K562 (cell line): ENCODE data around the gene PREX1. TPM values are rescaled to one million over a fixed set of nuclear protein-coding genes. Genes with fewer than 3 reads are reported as not detected.

ENCODE experiments used
- ATAC-seq: fragments of 200-7000 bp; cut with Tn5 transposase; 3 replicates; pipeline ENCODE4 v1.9.1; 2020; ENCODE audit warnings: moderate library complexity
- BruUV-seq: library from RNA; stranded (reverse); fragments of 400-500 nt; replicated peaks from 2 replicates; lab custom pipeline; 2021; lab: Mats Ljungman, UMichigan
- CTCF ChIA-PET: fragments of 300-600 bp; formaldehyde crosslinking; extraction: SDS; loops from one replicate; lab custom pipeline; 2021; ENCODE audit warnings: low intra/inter-chr PET ratio; lab: Yijun Ruan, JAX
- POLR2A ChIA-PET: fragments of 300-600, 350-650 bp; sonication (Branson Sonifier 250); formaldehyde crosslinking; extraction: SDS; loops from one replicate; lab custom pipeline; 2021; ENCODE audit warnings: antibody characterized with exemption, inconsistent platforms; lab: Yijun Ruan, JAX
- DNase-seq, 4 experiments: peaks; one replicate each; pipeline versions ENCODE4 v3.0.0 to v3.0.0-alpha.2; 2011 to 2018; ENCODE audit warnings: low spot score in 3 of 4, mixed read lengths in 3 of 4; ENCODE audit errors: extremely low read depth in 1 of 4
- FAIRE-seq: peaks from 2 replicates; lab custom pipeline; 2011; peaks lifted over from hg19 to GRCh38; lab: Jason Lieb, UNC
- H2AFZ ChIP-seq: 2 replicates; pipeline ENCODE4 v1.6.0; 2011; ENCODE audit warnings: low read depth, low read length, control low read depth, inconsistent platforms
- H3K27ac ChIP-seq: fragments of 200-600 bp; 3 replicates; pipeline ENCODE4 v1.8.0; 2011; ENCODE audit warnings: low read depth, mild to moderate bottlenecking, control low read depth, inconsistent platforms, low read length, moderate library complexity, mixed read lengths; ENCODE audit errors: extremely low read depth
- H3K27me3 ChIP-seq, 2 experiments: fragments of 300-600 bp in 1 of 2; 2 replicates in 1 of 2; 3 replicates in 1 of 2; pipeline versions ENCODE4 v1.6.0 to v1.8.0; 2011; ENCODE audit warnings: inconsistent platforms in 2 of 2, low read length in 2 of 2, mild to moderate bottlenecking in 1 of 2, mixed read lengths in 1 of 2, moderate library complexity in 1 of 2; ENCODE audit not compliant: control insufficient read depth in 2 of 2, insufficient read depth in 2 of 2
- H3K36me3 ChIP-seq: fragments of 300-600 bp; 3 replicates; pipeline ENCODE4 v1.8.0; 2011; ENCODE audit warnings: mild to moderate bottlenecking, low read length, inconsistent platforms; ENCODE audit not compliant: control insufficient read depth, insufficient read depth
- H3K4me1 ChIP-seq, 2 experiments: fragments of 200-600 bp in 1 of 2; replicated peaks in 1 of 2; 2 replicates in 1 of 2; 3 replicates in 1 of 2; pipeline versions ENCODE4 v1.5.1 to v1.8.0; 2011; ENCODE audit warnings: inconsistent platforms in 2 of 2, low read length in 2 of 2, mild to moderate bottlenecking in 1 of 2, mixed read lengths in 1 of 2, moderate library complexity in 1 of 2; ENCODE audit not compliant: control insufficient read depth in 2 of 2, insufficient read depth in 2 of 2
- H3K4me2 ChIP-seq: 2 replicates; pipeline ENCODE4 v1.6.1; 2011; ENCODE audit warnings: low read length, control low read depth, inconsistent platforms, mixed read lengths; ENCODE audit not compliant: insufficient read depth
- H3K4me3 ChIP-seq: fragments of 200-600 bp; sonication (generic), shearing (Covaris generic); 2 replicates; pipeline ENCODE4 v1.5.1; 2016; ENCODE audit warnings: control low read depth, inconsistent platforms
- H3K79me2 ChIP-seq: fragments of 200-600 bp; 3 replicates; pipeline ENCODE4 v1.8.0; 2011; ENCODE audit warnings: low read length, inconsistent platforms; ENCODE audit not compliant: control insufficient read depth, insufficient read depth
- H3K9ac ChIP-seq, 2 experiments: 2 replicates each; pipeline versions ENCODE4 v1.6.0 to v1.6.1; 2011; ENCODE audit warnings: low read depth in 2 of 2, low read length in 2 of 2, control low read depth in 1 of 2, inconsistent platforms in 1 of 2, mild to moderate bottlenecking in 1 of 2, mixed read lengths in 1 of 2; ENCODE audit not compliant: insufficient read depth in 1 of 2
- H3K9me1 ChIP-seq: one replicate; pipeline ENCODE4 v1.6.0; 2011; ENCODE audit warnings: inconsistent platforms, mild to moderate bottlenecking, low read length, moderate library complexity; ENCODE audit not compliant: control insufficient read depth, insufficient read depth
- H3K9me3 ChIP-seq: replicated peaks from 2 replicates; pipeline ENCODE4 v1.5.1; 2011; ENCODE audit warnings: low read depth, low read length, inconsistent platforms; ENCODE audit not compliant: control insufficient read depth, insufficient read depth
- H4K20me1 ChIP-seq: replicated peaks from 2 replicates; pipeline ENCODE4 v1.6.1; 2011; ENCODE audit warnings: low read length, inconsistent platforms, mixed read lengths; ENCODE audit not compliant: control insufficient read depth, insufficient read depth
- HMG20A ChIP-seq: fragments of 450-650 bp; formaldehyde crosslinking; conservative IDR thresholded peaks from 2 replicates; pipeline ENCODE4 v1.4.0; 2020; ENCODE audit warnings: mild to moderate bottlenecking, mixed read lengths
- WGBS: fragments of 100-300 bp; shearing (Covaris generic); methylation state at CpG from one replicate; pipeline ENCODE4 v1.1.6; 2016; ENCODE audit warnings: low coverage, mixed read lengths; ENCODE audit not compliant: insufficient coverage; ENCODE audit errors: missing lambda C conversion rate; 5-methylcytosine and 5-hydroxymethylcytosine counted together
- in situ Hi-C: fragments of 300-500 bp; cut with MboI; formaldehyde crosslinking; loops from 4 replicates; pipeline ENCODE4 v1.15.0; 2018; ENCODE audit warnings: inconsistent platforms, mixed read lengths
- intact Hi-C: fragments of 100-400 bp; cut with micrococcal nuclease; formaldehyde crosslinking; loops from 2 replicates; pipeline ENCODE4 v1.14.2; 2022
- polyA plus RNA-seq, 8 experiments: library from polyadenylated mRNA; depleted of rRNA in 4 of 8; stranded (reverse) in 5 of 8; unstranded in 3 of 8; fragments of >200 nt; fragmentation: Nextera tagmentation in 2 of 8; fragmentation: Illumina TruSeq in 1 of 8; extraction: Ambion mirVana in 2 of 8; extraction: Trizol in 1 of 8; gene quantifications; 2 replicates each; pipeline versions ENCODE4 v1.2.1 to v1.2.3, GENCODE V29; 2011 to 2014; ENCODE audit warnings: inconsistent platforms in 1 of 8, missing spikeins in 1 of 8
- total RNA-seq, 7 experiments: library from RNA; depleted of rRNA in 6 of 7; stranded (reverse); fragments of >200 nt in 6 of 7; fragmentation: Illumina TruSeq in 2 of 7; extraction: Trizol in 2 of 7; gene quantifications; 2 replicates each; pipeline versions ENCODE4 v1.2.1 to v1.2.3, GENCODE V29; 2011 to 2021; ENCODE audit warnings: low replicate concordance in 1 of 7
- TF ChIP-seq, protein P1 (sequence below), 3 experiments: fragments of 200-800 bp in 1 of 3; fragments of 250-450 bp in 1 of 3; fragments of 450-650 bp in 1 of 3; sonication (Bioruptor Pico) in 1 of 3; sonication (Bioruptor generic) in 1 of 3; formaldehyde crosslinking in 1 of 3; IDR thresholded peaks; 2 replicates each; pipeline versions ENCODE4 v1.6.1 to v1.8.0; 2016 to 2022; ENCODE audit warnings: mild to moderate bottlenecking in 2 of 3, missing genetic modification characterization in 2 of 3, missing compliant biosample characterization in 1 of 3, moderate library complexity in 1 of 3

Gene PREX1
- total and polyA plus RNA-seq, 9 of the 15 experiments (the other 6 are each of a cell fraction or from before 2014, with no cell fraction given): 0.37 to 10.4 (median 4.8) TPM

GRCh38 chr20:48601798-48602197 is 226.0 kb downstream of the PREX1 start:
- Histone ChIP-seq H2AFZ (no peak overlapping the region), H3K36me3 (no peaks in the 10 kb centered on the region), H3K9me3 (no peaks in the 10 kb centered on the region), H3K27me3 (peaks cover 8 to 54% of the 10 kb centered on the region in 2 experiments; a peak in 4 of 5 replicates), H3K9ac (no peak overlapping the region), H4K20me1 (no peaks in the 10 kb centered on the region; the same call in 1 of the 2 replicates), H3K9me1 (no peaks in the 10 kb centered on the region), H3K79me2 (no peaks in the 10 kb centered on the region), H3K4me1 (no peaks in the 10 kb centered on the region), H3K27ac (no peak overlapping the region), H3K4me2 (no peak overlapping the region), H3K4me3 (no peak overlapping the region)
- intact Hi-C loops (no loop called here), in situ Hi-C loops (no loop called here)
- ChIA-PET CTCF (no interaction called here), POLR2A (no interaction called here)
- ATAC-seq (no peak), DNase-seq (no peak), FAIRE-seq (no peak)
- no peak for TF ChIP-seq HMG20A (CRISPR knock-in tag)
- TF ChIP-seq, protein P1, sequence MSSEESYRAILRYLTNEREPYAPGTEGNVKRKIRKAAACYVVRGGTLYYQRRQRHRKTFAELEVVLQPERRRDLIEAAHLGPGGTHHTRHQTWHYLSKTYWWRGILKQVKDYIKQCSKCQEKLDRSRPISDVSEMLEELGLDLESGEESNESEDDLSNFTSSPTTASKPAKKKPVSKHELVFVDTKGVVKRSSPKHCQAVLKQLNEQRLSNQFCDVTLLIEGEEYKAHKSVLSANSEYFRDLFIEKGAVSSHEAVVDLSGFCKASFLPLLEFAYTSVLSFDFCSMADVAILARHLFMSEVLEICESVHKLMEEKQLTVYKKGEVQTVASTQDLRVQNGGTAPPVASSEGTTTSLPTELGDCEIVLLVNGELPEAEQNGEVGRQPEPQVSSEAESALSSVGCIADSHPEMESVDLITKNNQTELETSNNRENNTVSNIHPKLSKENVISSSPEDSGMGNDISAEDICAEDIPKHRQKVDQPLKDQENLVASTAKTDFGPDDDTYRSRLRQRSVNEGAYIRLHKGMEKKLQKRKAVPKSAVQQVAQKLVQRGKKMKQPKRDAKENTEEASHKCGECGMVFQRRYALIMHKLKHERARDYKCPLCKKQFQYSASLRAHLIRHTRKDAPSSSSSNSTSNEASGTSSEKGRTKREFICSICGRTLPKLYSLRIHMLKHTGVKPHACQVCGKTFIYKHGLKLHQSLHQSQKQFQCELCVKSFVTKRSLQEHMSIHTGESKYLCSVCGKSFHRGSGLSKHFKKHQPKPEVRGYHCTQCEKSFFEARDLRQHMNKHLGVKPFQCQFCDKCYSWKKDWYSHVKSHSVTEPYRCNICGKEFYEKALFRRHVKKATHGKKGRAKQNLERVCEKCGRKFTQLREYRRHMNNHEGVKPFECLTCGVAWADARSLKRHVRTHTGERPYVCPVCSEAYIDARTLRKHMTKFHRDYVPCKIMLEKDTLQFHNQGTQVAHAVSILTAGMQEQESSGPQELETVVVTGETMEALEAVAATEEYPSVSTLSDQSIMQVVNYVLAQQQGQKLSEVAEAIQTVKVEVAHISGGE (CRISPR knock-in tag; IDR thresholded peaks at IDR 0.05): peak in 1 of 3 experiments; percentile 29; a peak in 1 of 6 replicates
- WGBS: 0% methylated on average over 5 of the region's 5 CpGs
- BruUV-seq: no TSS peak
